T-cell (primary cell): ENCODE data around the gene SLC16A13. TPM values are rescaled to one million over a fixed set of nuclear protein-coding genes. Genes with fewer than 3 reads are reported as not detected.

Experiments
- ATAC-seq, 4 experiments: fragments of 200-7000 bp in 3 of 4; fragments of 150-1000 bp in 1 of 4; cut with Tn5 transposase; replicated peaks in 1 of 4; 1 replicate in 3 of 4; 2 replicates in 1 of 4; pipeline ENCODE4 v1.10.0; 2021; ENCODE audit warnings: moderate library complexity in 3 of 4, mild to moderate bottlenecking in 2 of 4, moderate number of reproducible peaks in 1 of 4
- CTCF ChIA-PET, 2 donors: fragments of 300-600 bp; sonication (Branson Sonifier 250); formaldehyde crosslinking; loops; one replicate each; lab custom pipeline; 2022; ENCODE audit warnings: antibody characterized with exemption in 2 of 2; lab: Charles Lee
- POLR2A ChIA-PET, 2 donors: fragments of 300-600 bp; sonication (Branson Sonifier 250); formaldehyde crosslinking; loops; one replicate each; lab custom pipeline; 2022; ENCODE audit warnings: antibody characterized with exemption in 2 of 2; lab: Charles Lee
- DNase-seq, 35 experiments: peaks; one replicate each; pipeline versions ENCODE4 v3.0.0 to v3.0.0-alpha.2; 2013 to 2023
- H3K27ac ChIP-seq: one replicate; pipeline ENCODE4 v1.5.1; 2013; ENCODE audit warnings: low read length
- H3K27me3 ChIP-seq, 2 experiments: replicated peaks in 1 of 2; 1 replicate in 1 of 2; 2 replicates in 1 of 2; pipeline versions ENCODE4 v1.6.1 to v1.7.0; 2013; ENCODE audit warnings: low read length in 1 of 2, mixed read lengths in 1 of 2; ENCODE audit not compliant: control insufficient read depth in 2 of 2, insufficient read depth in 2 of 2; ENCODE audit errors: extremely low read depth in 1 of 2
- H3K36me3 ChIP-seq, 2 donors: 1 replicate in 1 of 2; 2 replicates in 1 of 2; pipeline versions ENCODE4 v1.6.1 to v1.7.0; 2013; ENCODE audit warnings: low read length in 1 of 2; ENCODE audit not compliant: control insufficient read depth in 2 of 2, insufficient read depth in 1 of 2; ENCODE audit errors: extremely low read depth in 1 of 2
- H3K4me1 ChIP-seq, 2 experiments: 1 replicate in 1 of 2; 2 replicates in 1 of 2; pipeline versions ENCODE4 v1.6.1 to v1.7.0; 2013; ENCODE audit warnings: low read length in 2 of 2, mixed read lengths in 1 of 2; ENCODE audit not compliant: insufficient read depth in 2 of 2, control insufficient read depth in 1 of 2; ENCODE audit errors: extremely low read depth in 1 of 2
- H3K4me3 ChIP-seq, 2 donors: 1 replicate in 1 of 2; 2 replicates in 1 of 2; pipeline versions ENCODE4 v1.5.1 to v1.7.0; 2013; ENCODE audit warnings: mild to moderate bottlenecking in 2 of 2, low read length in 1 of 2, moderate library complexity in 1 of 2; ENCODE audit not compliant: control insufficient read depth in 1 of 2; ENCODE audit errors: extremely low read depth in 1 of 2
- H3K9me3 ChIP-seq: 2 replicates; pipeline ENCODE4 v1.7.0; 2013
- H3K27ac Mint-ChIP-seq, 2 donors: one replicate each; pipeline ENCODE4 v1.8.0; 2020 to 2021; ENCODE audit warnings: mild to moderate bottlenecking in 2 of 2, mixed read lengths in 2 of 2
- H3K27me3 Mint-ChIP-seq, 2 donors: one replicate each; pipeline ENCODE4 v1.8.0; 2021 to 2022; ENCODE audit warnings: mixed read lengths in 2 of 2
- H3K36me3 Mint-ChIP-seq: one replicate; pipeline ENCODE4 v1.8.0; 2021; ENCODE audit warnings: mixed read lengths
- H3K4me1 Mint-ChIP-seq, 3 donors: one replicate each; pipeline ENCODE4 v1.8.0; 2020 to 2022; ENCODE audit warnings: mixed read lengths in 3 of 3, mild to moderate bottlenecking in 1 of 3
- H3K4me3 Mint-ChIP-seq, 3 donors: one replicate each; pipeline ENCODE4 v1.8.0; 2020 to 2022; ENCODE audit warnings: mild to moderate bottlenecking in 3 of 3, mixed read lengths in 3 of 3, moderate library complexity in 3 of 3
- H3K9me3 Mint-ChIP-seq, 3 donors: one replicate each; pipeline ENCODE4 v1.8.0; 2020 to 2022; ENCODE audit warnings: mixed read lengths in 3 of 3
- WGBS: methylation state at CpG from one replicate; pipeline ENCODE4 v1.1.5; 2013; ENCODE audit warnings: missing lambda C conversion rate; ENCODE audit not compliant: insufficient coverage; 5-methylcytosine and 5-hydroxymethylcytosine counted together
- total RNA-seq, 35 experiments: library from RNA in 6 of 35; stranded (reverse) in 6 of 35; fragments of 120-200 nt in 1 of 35; gene quantifications; one replicate each; pipeline versions ENCODE4 v1.2.1 to v1.2.4 and lab custom pipeline; 2013 to 2026

SLC16A13 gene
- total RNA-seq, 5 donors from 2014 or later (not counting 1 experiment from before 2014, with no cell fraction given) = 3.8 to 17.6 (median 15.4) TPM

DNA sequence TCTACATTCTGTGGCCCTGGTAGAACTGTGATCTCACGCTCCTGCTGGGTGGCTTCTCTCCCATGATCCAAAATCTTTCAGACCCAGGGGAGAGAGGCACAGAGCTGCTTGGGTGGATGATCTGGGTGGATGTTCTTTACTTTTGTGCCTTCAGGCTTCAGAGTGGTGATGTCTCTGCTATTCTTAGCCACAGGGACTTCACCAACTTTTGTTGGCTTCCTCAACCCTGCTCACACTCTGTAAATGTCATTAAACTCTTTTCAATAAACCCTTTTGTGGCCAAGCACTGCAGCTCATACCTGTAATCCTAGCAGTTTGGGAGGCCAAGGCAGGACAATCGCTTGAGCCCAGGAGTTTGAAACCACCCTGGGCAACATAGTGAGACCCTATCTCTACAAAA is 36.6 kb downstream of the SLC16A13 start:
- H3K36me3 Mint-ChIP-seq = peaks cover 6% of the 10 kb centered on the region
- DNase-seq = no peak
- no peak overlapping the region for H3K27ac Mint-ChIP-seq
- Histone ChIP-seq H3K9me3 (no peaks in the 10 kb centered on the region), H3K4me3 (no peak overlapping the region), H3K36me3 (no peaks in the 10 kb centered on the region), H3K27me3 (no peaks in the 10 kb centered on the region), H3K4me1 (no peaks in the 10 kb centered on the region), H3K27ac (no peak overlapping the region)
- POLR2A ChIA-PET = no interaction called here
- H3K4me3 Mint-ChIP-seq = no peak overlapping the region
- ATAC-seq = no peak
- H3K27me3 Mint-ChIP-seq = no peaks in the 10 kb centered on the region
- peaks cover 10 to 16% (median 10%) of the 10 kb centered on the region in 3 donors for H3K9me3 Mint-ChIP-seq
- WGBS = no CpG with 5 or more reads among the region's 2 CpGs
- H3K4me1 Mint-ChIP-seq = peaks cover 0 to 6% (median 0%) of the 10 kb centered on the region in 3 donors
- CTCF ChIA-PET = no interaction called here

- no peaks in the 10 kb centered on the region for H3K36me3 ChIP-seq
- Mint-ChIP-seq H3K4me3 (no peak overlapping the region), H3K27ac (no peak overlapping the region), H3K9me3 (no peaks in the 10 kb centered on the region), H3K4me1 (peaks cover 0 to 10% (median 0%) of the 10 kb centered on the region in 3 donors), H3K27me3 (no peaks in the 10 kb centered on the region), H3K36me3 (no peaks in the 10 kb centered on the region)
- ChIA-PET POLR2A (no interaction called here), CTCF (no interaction called here)
- H3K4me1 ChIP-seq = peaks cover 0 to 2% of the 10 kb centered on the region in 2 experiments
- no peaks in the 10 kb centered on the region for H3K9me3 ChIP-seq
- H3K4me3 ChIP-seq = no peak overlapping the region
- ATAC-seq = no peak
- H3K27me3 ChIP-seq = no peaks in the 10 kb centered on the region
- 84% methylated on average over 14 of the region's 14 CpGs for WGBS
- no peak overlapping the region for H3K27ac ChIP-seq
- no peak for DNase-seq
Measured at GRCh38 chr17:7074931-7075330, 39.1 kb downstream of the SLC16A13 start.

DNA sequence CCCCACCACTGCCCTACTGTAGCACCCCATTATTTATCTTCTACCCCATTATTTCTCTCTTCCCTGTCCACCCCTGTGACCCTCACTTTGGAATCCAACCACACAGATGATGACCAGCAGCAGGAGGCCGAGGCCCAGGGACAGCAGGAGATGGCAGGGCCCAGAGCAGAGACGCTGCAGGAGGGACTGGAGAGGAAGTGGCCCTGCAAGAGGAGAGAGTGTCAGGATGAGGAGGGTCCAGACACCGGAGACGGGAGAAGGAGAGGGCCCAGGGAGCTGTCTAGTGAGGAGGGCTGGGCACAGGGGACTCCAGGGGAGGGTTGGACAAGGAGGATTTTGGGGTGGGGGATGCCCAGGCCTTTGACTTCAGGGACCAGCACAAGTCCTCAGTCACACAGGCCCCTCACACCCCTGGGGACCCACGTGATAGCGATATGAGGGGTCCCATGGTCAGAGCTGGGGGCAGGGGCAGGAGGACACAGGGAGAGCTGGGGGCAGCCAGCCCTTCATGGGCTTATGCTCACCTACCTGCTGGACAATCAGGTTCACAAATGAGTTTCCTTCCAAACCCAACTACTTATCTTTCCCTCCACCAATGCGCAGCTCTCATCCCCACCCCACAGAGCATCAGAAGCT is 42.2 kb downstream of the SLC16A13 start:
- no peak overlapping the region for H3K4me3 ChIP-seq
- Mint-ChIP-seq H3K36me3 (no peaks in the 10 kb centered on the region), H3K4me1 (peaks cover 20 to 34% (median 25%) of the 10 kb centered on the region in 3 donors), H3K27me3 (no peaks in the 10 kb centered on the region), H3K9me3 (no peaks in the 10 kb centered on the region), H3K27ac (no peak overlapping the region), H3K4me3 (no peak overlapping the region)
- ChIA-PET POLR2A (no interaction called here), CTCF (no interaction called here)
- ATAC-seq = no peak
- no peaks in the 10 kb centered on the region for H3K36me3 ChIP-seq
- WGBS = 92% methylated on average over 4 of the region's 7 CpGs
- no peaks in the 10 kb centered on the region for H3K9me3 ChIP-seq
- peaks cover 0 to 21% of the 10 kb centered on the region in 2 experiments for H3K4me1 ChIP-seq
- H3K27me3 ChIP-seq = no peaks in the 10 kb centered on the region
- no peak for DNase-seq
- H3K27ac ChIP-seq = no peak overlapping the region

DNA sequence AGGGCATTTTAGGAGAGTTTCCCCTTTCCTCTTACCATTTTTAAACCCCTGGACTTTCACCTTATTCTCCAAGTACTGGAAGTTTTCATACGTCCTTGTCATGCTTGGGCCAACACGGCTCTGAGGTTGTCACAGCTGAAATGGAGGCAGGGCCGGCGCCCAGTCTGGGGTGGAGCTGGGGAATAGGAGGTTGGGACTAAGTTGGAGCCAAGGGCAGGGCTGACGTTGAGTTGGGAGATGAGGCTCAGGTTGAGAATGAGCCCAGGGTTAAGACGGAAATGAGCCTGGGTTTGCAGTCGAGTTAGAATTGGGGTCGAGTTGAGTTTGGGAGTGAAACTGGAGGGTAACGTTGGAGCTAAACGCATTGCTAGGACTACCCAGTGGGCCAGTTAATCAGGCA is 42.9 kb downstream of the SLC16A13 start:
- peaks cover 24 to 39% (median 30%) of the 10 kb centered on the region in 3 donors for H3K4me1 Mint-ChIP-seq
- WGBS = 83% methylated on average over 9 of the region's 10 CpGs
- H3K4me3 Mint-ChIP-seq = no peak overlapping the region
- DNase-seq (no peak), ATAC-seq (no peak)
- no peak overlapping the region for H3K27ac Mint-ChIP-seq
- H3K9me3 Mint-ChIP-seq = no peaks in the 10 kb centered on the region
- Histone ChIP-seq H3K36me3 (no peaks in the 10 kb centered on the region), H3K4me3 (no peak overlapping the region), H3K9me3 (no peaks in the 10 kb centered on the region), H3K27ac (no peak overlapping the region), H3K27me3 (no peaks in the 10 kb centered on the region), H3K4me1 (peaks cover 0 to 23% of the 10 kb centered on the region in 2 experiments)
- H3K27me3 Mint-ChIP-seq = no peaks in the 10 kb centered on the region
- no peaks in the 10 kb centered on the region for H3K36me3 Mint-ChIP-seq
- POLR2A ChIA-PET = no interaction called here
- CTCF ChIA-PET = no interaction called here

GRCh38 chr17:7079581-7080455 is 44.0 kb downstream of the SLC16A13 start, which contains the start of gene CLEC10A:
TSS of gene CLEC10A (minus strand) at chr17:7080251. CDS start at chr17:7078812, 1,439 bp downstream.
- Mint-ChIP-seq H3K27me3 (peaks cover 0 to 5% of the 10 kb centered on the region in 2 donors), H3K4me3 (no peak within 1 kb of the TSS), H3K4me1 (peaks cover 33 to 46% (median 39%) of the 10 kb centered on the region in 3 donors), H3K9me3 (no peaks in the 10 kb centered on the region), H3K36me3 (no peaks in the 10 kb centered on the region), H3K27ac (no peak within 1 kb of the TSS)
- no peak for DNase-seq
- no peak for ATAC-seq
- H3K36me3 ChIP-seq = no peaks in the 10 kb centered on the region
- POLR2A ChIA-PET = no interaction called here
- no peak within 1 kb of the TSS for H3K4me3 ChIP-seq
- 79% methylated on average over 5 of the region's 15 CpGs for WGBS
- CTCF ChIA-PET = no interaction called here
- H3K9me3 ChIP-seq = no peaks in the 10 kb centered on the region
- peaks cover 0 to 23% of the 10 kb centered on the region in 2 experiments for H3K4me1 ChIP-seq
- H3K27ac ChIP-seq = no peak within 1 kb of the TSS
- peaks cover 0 to 3% of the 10 kb centered on the region in 2 experiments for H3K27me3 ChIP-seq

DNA sequence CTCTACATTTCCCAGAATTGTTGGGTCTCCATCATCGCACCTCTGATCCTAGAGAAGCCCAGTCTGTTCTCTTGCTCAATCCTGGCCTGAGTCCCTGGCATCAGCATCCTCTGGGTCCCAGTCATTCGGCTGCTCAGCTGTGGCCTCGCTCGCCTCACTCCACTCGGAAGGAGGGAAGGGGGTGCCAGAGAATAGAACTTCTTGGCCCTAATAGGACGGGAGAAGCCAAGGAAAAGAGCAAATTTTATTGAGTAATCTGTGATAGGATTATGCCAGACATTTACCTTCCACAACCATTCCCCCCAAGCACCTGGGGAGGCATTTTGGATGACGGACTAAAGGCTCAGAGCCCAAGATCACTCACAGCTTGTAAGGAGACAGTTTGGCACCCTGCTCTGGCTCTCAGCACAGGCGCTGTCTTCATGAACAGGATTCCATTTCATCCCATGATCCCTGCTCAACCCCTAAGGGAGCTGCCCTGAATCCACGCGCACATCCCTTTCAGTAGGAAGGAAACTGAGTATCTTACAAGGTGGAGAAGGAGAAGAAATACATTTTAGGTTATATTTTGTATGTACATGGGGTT is 44.7 kb downstream of the SLC16A13 start:
- CTCF ChIA-PET = interaction anchor here in 1 of 2 donors (0.6 kb wide), 1 partner anchor 22 kb away, joined by 3 read pairs; no protein-coding TSS in a partner anchor

More for the DNA sequence above, 44.7 kb downstream of the SLC16A13 start:
- Histone ChIP-seq H3K36me3 (no peaks in the 10 kb centered on the region), H3K27ac (no peak overlapping the region), H3K27me3 (peaks cover 0 to 5% of the 10 kb centered on the region in 2 experiments), H3K9me3 (no peaks in the 10 kb centered on the region), H3K4me3 (no peak overlapping the region), H3K4me1 (peaks cover 0 to 23% of the 10 kb centered on the region in 2 experiments)
- DNase-seq = no peak
- 83% methylated on average over 1 of the region's 10 CpGs for WGBS
- H3K9me3 Mint-ChIP-seq = no peaks in the 10 kb centered on the region
- peaks cover 33 to 46% (median 39%) of the 10 kb centered on the region in 3 donors for H3K4me1 Mint-ChIP-seq
- POLR2A ChIA-PET = no interaction called here
- H3K27me3 Mint-ChIP-seq = peaks cover 0 to 5% of the 10 kb centered on the region in 2 donors
- H3K36me3 Mint-ChIP-seq = no peaks in the 10 kb centered on the region
- ATAC-seq = no peak
- H3K27ac Mint-ChIP-seq = no peak overlapping the region
- H3K4me3 Mint-ChIP-seq = no peak overlapping the region
